DMS153 treated with DMSO at 0.1 percent for 48 hours (cell line): ENCODE results near the gene RNF157.
"Not testable (repeated sequence)": the region's sequence is repeated elsewhere in the genome, so short reads cannot be mapped to it uniquely, and the experiment has no call there.

Experiments
- DNase-seq: peaks from one replicate; lab custom pipeline; 2025; ENCODE audit not compliant: unreplicated experiment; lab: John Stamatoyannopoulos, UW

Gene RNF157

GRCh38 chr17:76270770-76271668, 30.7 kb upstream of the RNF157 start:
- DNase-seq: no peak

- DNase-seq: no peak
Observed at GRCh38 chr17:76270127-76270592, 29.9 kb upstream of the RNF157 start.

GRCh38 chr17:76268991-76269981, 29.0 kb upstream of the RNF157 start:
- DNase-seq: no peak

GRCh38 chr17:76268015-76268749, 27.9 kb upstream of the RNF157 start:
- no peak for DNase-seq

- not testable (repeated sequence) for DNase-seq
Observed at GRCh38 chr17:76267581-76268001, 27.3 kb upstream of the RNF157 start.

- DNase-seq: no peak
Observed at GRCh38 chr17:76267051-76267576, 26.8 kb upstream of the RNF157 start.

- DNase-seq: no peak
Observed at GRCh38 chr17:76266244-76266938, 26.1 kb upstream of the RNF157 start.

GRCh38 chr17:76265624-76266243, 25.4 kb upstream of the RNF157 start:
- no peak for DNase-seq

- peak; percentile 96 for DNase-seq
Observed at GRCh38 chr17:76264755-76265623, 24.7 kb upstream of the RNF157 start, which contains the start of gene UBALD2. Gene UBALD2, plus strand, starts transcription at chr17:76265348. Its CDS starts 158 bp downstream, at chr17:76265506.

GRCh38 chr17:76264425-76264754, 24.1 kb upstream of the RNF157 start:
- DNase-seq: no peak

- no peak for DNase-seq
Observed at GRCh38 chr17:76263896-76264295, 23.6 kb upstream of the RNF157 start.

GRCh38 chr17:76262732-76263344, 22.5 kb upstream of the RNF157 start:
- DNase-seq: peak; percentile 70

- DNase-seq: peak; percentile 72
Observed at GRCh38 chr17:76261421-76262215, 21.3 kb upstream of the RNF157 start.

- DNase-seq: no peak
Observed at GRCh38 chr17:76260669-76261068, 20.4 kb upstream of the RNF157 start.

- no peak for DNase-seq
Observed at GRCh38 chr17:76260220-76260619, 19.9 kb upstream of the RNF157 start.

GRCh38 chr17:76256430-76257050, 16.2 kb upstream of the RNF157 start:
- DNase-seq: not testable (repeated sequence)
